ENCODE results near the gene RASGRF2.
"Not testable (repeated sequence)": the region's sequence is repeated elsewhere in the genome, so short reads cannot be mapped to it uniquely, and the experiment has no call there.

RASGRF2 gene

DNA sequence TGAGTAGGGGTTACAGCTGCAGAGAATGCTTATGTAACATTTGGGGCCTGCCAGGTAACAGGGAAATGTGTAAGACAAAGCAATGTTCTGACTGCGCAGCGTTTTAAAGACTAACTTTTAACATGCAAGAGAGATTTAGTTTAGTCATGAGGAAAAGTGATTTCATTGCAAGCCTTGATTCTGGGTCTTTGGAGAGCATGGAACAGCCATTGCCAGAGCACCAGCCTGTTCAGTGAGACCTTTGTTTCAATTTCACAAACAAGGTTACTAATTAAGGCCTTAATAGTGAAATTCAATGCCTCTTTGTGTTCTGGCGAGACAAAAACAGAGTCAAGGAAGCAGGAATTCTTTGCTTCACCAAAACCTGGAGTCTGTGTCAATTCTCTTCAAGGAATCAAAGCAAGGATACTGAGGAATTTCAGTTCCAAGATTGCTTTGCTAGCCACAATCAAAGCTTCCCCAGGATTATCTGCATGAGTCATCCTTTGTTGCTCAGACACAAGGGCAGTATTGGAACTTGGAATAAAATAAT is 287.3 kb downstream of the RASGRF2 start:
- DNase-seq, result no peak

DNA sequence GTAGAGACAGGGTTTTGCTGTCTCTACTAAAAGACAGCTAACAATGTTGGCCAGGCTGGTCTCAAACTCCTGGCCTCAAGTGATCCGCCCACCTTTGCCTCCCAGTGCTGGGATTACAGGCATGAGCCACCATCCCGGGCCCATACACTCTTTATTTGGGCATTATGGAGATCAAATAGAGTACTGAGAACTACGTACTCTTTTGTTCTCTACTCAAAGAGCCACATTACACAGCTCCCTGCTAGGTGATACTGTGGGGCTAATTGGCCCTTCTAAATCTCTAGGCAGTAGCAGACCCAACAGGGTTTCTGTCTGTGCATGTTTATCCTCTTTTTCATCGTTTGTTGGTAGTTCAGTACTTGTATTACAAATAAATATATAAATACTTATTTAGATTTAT is 289.1 kb downstream of the RASGRF2 start:
- DNase-seq, result no peak

DNA sequence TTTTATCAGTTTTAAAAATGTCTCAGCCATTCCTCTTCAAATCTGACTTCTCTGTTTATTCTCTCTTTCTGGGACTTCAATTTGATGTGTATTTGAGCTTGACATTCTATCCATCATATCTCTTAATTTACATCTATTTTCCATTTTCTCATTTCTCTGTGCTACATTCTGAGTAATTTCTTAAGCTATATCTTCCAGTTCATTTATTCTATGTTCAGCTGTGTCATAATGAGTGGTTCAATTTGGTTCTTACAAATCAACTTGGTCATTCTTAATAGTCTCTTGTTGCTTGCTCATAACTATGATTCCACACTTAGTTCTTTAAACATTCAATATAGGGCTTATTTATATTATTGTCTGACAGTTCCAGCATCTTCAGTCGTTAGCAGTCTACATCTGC is 289.8 kb downstream of the RASGRF2 start:
- DNase-seq, result no peak

DNA sequence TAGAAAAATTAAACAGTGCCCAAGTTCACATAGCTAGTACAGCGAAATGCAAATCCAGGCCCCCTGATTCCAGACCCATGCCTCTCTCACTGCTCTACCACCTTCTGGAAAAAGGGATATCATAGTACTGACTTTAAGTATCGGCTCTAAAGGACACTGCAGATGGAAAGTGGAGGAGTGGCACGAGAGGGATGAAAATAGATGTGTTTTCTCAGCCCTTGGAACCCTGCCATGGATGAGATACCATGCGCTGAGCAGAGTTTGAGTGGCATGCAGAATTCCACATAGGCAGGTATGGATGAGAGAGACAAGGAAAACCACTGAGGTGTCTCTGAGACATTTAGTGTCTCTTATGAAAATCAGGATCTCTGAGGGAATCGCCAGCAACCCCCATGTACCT is 291.8 kb downstream of the RASGRF2 start:
- no peak for DNase-seq

DNA sequence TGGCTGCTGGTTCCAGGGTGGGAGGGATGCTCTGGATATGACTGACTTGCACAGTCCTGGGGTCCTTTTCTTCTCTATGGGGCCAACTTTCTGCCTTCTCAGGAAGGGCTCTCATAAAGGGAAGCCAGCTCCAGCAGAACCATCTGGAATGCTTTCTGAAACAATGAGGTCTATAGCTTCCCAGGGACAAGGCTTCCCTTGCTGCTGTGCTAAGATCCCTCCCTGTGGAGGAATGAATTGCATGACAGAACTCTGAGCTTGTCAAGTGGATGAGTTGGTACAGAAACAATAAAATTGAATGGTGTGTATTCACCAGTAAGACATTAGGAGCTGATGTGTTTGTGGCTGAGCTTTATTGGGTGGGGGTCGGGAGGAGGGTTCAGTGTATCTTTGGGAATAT is 292.7 kb downstream of the RASGRF2 start:
- no peak for DNase-seq

DNA sequence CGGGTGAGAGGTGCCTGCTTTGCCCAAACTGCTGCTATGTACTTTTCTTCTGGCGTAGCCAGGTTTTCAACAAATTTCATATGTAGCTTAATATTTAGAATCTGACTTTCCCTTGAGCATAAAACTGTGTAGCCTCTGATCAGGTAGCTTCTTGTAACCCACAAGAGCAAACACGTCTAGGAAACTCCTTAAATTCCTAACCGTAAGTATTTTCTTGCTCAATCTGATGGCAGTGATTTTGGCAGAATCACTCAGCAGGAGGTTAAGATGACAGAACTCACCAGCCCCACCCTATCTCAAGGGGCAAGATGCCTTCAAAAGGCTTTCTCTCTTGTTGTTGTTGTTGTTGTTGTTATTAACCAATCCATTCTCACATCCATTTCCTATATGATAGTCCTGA is 293.7 kb downstream of the RASGRF2 start:
- DNase-seq, result no peak

DNA sequence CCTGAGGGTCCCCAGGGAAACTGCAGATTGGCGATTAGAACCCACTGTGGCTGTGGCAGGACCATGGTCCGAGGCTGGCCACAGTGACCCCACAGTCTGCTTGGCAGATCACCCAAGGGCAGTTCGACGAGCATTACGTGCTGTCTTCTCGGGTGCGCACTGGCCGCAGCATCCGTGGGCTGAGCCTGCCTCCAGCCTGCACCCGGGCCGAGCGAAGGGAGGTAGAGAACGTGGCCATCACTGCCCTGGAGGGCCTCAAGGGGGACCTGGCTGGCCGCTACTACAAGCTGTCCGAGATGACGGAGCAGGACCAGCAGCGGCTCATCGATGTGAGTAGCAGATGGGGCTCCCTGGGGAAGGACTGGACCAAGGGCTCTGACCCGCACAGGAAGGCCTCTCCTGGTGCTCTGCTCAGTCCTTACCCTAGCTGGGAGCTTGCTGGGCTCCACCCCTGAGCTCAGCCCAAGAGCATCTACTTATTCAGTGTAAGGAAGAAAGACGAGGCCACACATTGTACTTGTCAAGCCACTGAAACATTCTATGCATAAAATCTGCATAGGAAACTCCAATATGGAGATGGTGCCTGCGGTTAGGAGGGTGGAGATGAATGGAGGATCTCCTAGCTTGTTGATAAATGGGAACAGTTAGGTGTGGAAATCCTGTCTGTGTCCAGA is 294.9 kb downstream of the RASGRF2 start:
- no peak for DNase-seq

DNA sequence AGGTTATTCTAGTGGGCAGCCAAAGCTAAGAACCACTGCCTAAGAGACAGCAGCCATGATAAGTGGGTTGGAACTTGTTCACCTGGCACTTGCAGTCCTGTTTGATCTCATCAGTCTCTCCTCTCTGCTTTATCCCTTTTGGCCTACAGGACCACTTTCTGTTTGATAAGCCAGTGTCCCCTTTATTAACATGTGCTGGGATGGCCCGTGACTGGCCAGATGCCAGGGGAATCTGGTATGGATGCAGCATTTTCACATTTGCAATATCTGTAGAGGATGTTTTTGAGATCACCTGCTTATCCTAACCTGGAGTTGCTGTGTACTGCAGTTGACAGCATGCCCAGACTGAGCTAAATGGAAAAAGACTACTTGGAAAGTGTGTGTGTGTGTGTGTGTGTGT is 296.6 kb downstream of the RASGRF2 start:
- no peak for DNase-seq

DNA sequence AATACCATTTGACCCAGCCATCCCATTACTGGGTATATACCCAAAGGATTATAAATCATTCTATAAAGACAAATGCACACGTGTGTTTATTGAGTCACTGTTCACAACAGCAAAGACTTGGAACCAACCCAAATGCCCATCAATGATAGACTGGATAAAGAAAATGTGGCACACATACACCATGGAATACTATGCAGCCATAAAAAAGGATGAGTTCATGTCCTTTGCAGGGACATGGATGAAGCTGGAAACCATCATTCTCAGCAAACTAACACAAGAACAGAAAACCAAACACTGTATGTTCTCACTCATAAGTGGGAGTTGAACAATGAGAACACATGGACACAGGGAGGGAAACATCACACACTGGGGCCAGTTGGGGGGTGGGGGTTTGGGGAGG is 302.6 kb downstream of the RASGRF2 start:
- DNase-seq, result not testable (repeated sequence)

DNA sequence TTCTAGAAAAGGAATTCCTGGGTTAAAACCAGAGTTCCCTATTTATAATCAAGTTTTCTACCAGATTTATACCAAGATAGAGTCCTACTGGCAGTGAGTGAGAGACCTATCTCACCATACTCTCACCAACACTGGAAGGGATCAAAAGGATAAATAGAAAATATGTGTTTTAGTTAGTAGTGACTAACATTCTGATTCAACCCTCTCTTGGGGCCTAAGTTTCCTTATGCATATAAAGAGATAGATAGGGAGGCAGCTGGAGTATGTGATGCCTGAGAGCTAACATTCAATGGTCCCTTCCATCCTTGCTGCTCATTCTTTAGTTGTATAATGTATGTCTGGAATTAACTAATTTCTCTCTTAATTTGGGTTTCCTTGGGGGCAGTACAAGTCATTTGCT is 304.9 kb downstream of the RASGRF2 start:
- DNase-seq, result no peak

DNA sequence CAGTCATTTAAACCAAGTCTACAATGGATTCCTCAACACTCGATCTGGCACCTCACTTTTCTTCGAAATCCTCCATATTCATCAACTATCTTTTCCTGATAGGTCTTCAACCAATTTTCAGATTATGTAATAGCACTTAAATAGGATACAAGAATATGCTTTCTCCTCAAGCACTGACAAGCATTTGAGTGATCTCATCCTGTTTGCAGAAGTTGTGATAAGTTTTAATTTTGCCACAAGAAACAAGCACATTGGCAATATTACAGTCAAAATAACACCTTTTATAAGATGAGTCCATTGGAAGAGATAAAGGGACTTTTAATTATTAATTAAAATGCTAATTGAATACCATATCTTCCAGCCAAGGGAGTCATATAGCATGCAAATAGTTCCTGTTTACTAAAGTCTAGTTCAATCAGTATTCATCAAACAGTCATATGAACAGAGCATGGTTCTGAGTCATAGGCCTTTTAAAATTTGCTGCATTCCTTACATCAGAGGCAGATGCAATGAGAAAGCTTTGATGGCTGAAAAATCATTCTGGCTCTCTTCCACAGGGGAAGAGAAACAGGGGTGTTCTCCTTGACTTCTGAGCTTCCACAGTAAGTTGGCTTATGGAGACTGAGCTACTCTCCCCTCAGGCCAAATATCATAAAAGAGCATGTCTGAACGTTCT is 308.5 kb downstream of the RASGRF2 start:
- DNase-seq, result no peak

DNA sequence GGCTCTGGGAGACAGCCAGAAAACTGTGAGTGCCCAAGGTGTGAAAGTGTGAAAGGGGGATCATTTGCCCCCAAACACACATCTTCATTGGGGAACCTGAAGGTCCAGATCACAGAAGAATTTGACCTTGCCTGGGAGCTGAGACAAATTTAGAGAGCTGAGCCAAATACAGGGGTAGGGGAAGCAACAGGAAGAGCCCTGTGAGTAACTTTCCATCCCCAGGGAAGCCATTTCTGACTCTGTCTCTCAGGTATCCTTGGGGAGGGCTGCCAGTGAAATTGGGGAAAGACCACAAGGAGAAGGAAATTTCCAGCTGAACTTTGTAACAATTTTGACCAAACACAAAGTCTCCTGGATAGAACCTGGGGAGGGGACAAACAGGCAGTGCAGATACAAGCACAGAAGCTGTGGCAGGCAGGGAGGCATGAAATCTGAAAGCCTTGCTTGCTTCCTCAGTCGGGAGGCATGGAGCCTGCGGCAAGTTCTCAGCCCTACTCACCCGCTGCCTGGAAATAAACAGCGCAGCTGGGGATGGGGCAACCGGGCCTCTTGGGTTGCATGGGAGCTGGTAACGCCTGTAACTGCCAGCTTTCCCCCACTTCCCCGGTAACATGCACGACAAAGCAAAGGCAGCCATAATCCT is 309.7 kb downstream of the RASGRF2 start:
- no peak for DNase-seq

DNA sequence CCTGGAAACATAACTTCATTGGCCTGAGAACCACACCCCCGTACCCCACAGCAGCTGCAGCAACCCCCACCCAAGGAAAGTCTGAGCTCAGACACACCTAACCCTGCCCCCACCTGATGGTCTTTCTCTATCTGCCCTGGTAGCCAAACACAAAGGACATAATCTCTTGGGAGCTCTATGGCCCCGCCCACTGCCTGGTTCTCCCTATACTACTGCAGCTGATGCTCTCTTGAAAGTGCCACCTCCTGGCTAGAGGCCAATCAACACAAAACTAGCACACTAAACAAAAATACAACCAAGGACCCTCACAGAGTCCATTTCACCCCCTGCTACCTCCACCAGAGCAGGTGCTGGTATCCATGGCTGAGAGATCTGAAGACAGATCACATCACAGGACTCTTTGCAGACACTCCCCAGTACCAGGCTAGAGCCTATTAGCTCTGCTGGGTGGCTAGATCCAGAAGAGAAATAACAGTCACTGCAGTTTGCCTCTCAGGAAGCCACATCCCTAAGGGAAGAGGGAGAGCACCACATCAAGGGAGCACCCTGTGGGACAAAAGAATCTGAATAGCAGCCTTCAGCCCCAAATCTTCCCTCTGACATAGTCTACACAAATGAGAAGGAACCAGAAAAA is 310.3 kb downstream of the RASGRF2 start:
- not testable (repeated sequence) for DNase-seq
